Measurements from ENCODE around the gene KCNJ9. TPM values are rescaled to one million over a fixed set of nuclear protein-coding genes. Genes with fewer than 3 reads are reported as not detected.
"Not testable (repeated sequence)": the region's sequence is repeated elsewhere in the genome, so short reads cannot be mapped to it uniquely, and the experiment has no call there.

KCNJ9 gene
- total RNA-seq, 3 donors from 2014 or later: 0.47 TPM; not detected in 2

GRCh38 chr1:160108888-160109662, 27.7 kb downstream of the KCNJ9 start:
- intact Hi-C loops (cut with DNase I, micrococcal nuclease): no loop called here
- H3K9me3 ChIP-seq: no peaks in the 10 kb centered on the region
- no peak for DNase-seq
- peak; percentile 16 for TF ChIP-seq CTCF (IDR thresholded peaks at IDR 0.05)
- H3K36me3 ChIP-seq (ENCODE audit: low read depth): no peaks in the 10 kb centered on the region
- H3K4me3 ChIP-seq: no peak overlapping the region
- no peaks in the 10 kb centered on the region for H3K4me1 ChIP-seq (ENCODE audit: low read depth)
- ATAC-seq: no peak

DNA sequence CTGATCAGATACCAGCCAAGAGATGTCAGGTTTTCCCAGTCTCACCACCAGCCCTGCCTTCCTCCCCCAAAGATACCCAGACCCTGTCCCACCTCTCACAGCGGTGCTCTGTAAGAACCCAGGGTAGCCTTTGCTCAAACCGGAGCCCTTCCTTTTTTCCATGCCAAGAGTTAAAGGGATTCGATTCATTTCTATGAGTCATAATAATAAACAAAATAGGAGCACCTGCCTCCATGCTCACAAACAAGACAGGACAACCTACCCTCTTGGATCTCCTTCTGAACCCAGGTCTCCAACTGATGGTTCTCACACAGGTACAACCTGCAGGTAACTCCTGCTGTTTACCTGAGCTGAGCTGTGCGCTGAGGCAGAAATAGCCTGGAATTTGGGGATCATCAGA, 28.3 kb downstream of the KCNJ9 start:
- no peak for ATAC-seq
- intact Hi-C loops (cut with DNase I, micrococcal nuclease): no loop called here

DNA sequence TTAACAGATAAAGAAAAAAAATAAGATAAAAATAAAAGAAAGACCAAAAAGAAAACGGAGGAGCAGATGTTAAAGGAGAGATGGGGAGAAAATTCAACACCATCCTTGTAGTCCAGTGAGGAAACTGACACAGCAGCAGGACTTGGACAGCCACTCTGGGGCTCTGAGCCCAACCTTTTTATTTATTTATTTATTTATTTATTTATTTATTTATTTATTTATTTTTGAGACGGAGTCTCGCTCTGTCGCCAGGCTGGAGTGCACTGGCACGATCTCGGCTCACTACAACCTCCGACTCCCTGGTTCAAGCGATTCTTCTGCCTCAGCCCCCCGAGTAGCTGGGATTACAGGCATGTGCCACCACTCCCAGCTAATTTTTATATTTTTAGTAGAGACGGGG, 30.1 kb downstream of the KCNJ9 start:
- H3K36me3 ChIP-seq (ENCODE audit: low read depth); H3K4me3 ChIP-seq; H3K4me1 ChIP-seq (ENCODE audit: low read depth); ATAC-seq; DNase-seq; intact Hi-C loops (cut with DNase I, micrococcal nuclease); H3K9me3 ChIP-seq: not testable (repeated sequence)

More for the DNA sequence above, 28.3 kb downstream of the KCNJ9 start:
- DNase-seq: no peak
- Histone ChIP-seq H3K36me3 (ENCODE audit: low read depth) (no peaks in the 10 kb centered on the region), H3K9me3 (no peaks in the 10 kb centered on the region), H3K4me1 (ENCODE audit: low read depth) (no peaks in the 10 kb centered on the region), H3K4me3 (no peak overlapping the region)
- no peak for TF ChIP-seq CTCF (IDR thresholded peaks at IDR 0.05)

- Histone ChIP-seq H3K4me1 (ENCODE audit: low read depth) (no peaks in the 10 kb centered on the region), H3K36me3 (ENCODE audit: low read depth) (no peaks in the 10 kb centered on the region), H3K4me3 (no peak overlapping the region), H3K9me3 (no peaks in the 10 kb centered on the region)
- ATAC-seq: no peak
- no peak for DNase-seq
- TF ChIP-seq CTCF (IDR thresholded peaks at IDR 0.05): no peak
- intact Hi-C loops (cut with DNase I, micrococcal nuclease): no loop called here
Measured at GRCh38 chr1:160112357-160112756, 31.0 kb downstream of the KCNJ9 start.

DNA sequence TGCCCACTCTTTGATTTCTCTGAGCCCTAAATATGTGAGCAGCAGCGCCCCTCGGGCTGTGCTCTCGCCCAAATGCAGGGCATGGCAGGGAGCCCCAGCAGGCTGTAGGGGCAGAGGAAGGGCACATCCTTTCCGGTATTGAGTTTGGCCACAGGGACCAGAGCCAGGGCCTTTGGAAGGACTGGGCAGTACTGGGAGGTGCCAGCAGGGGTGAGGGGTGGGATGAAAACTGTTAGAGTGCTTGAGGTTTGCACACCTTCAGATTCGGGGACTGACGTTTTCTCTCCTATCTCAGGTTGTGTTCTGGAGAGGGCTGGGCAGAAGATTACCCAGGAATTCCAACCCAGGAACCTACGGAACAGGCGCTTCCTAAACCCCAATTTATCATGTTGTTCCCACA, 32.1 kb downstream of the KCNJ9 start:
- no peaks in the 10 kb centered on the region for H3K36me3 ChIP-seq (ENCODE audit: low read depth)
- intact Hi-C loops (cut with DNase I, micrococcal nuclease): no loop called here
- ATAC-seq: no peak

More for the DNA sequence above, 32.1 kb downstream of the KCNJ9 start:
- Histone ChIP-seq H3K4me3 (no peak overlapping the region), H3K9me3 (no peaks in the 10 kb centered on the region), H3K4me1 (ENCODE audit: low read depth) (no peaks in the 10 kb centered on the region)
- no peak for DNase-seq
- no peak for TF ChIP-seq CTCF (IDR thresholded peaks at IDR 0.05)

All from mucosa of descending colon (tissue), 3 donors.